MM.1S (cell line): ENCODE results near the gene FOXO1.

ENCODE experiments used
- DNase-seq: peaks from one replicate; pipeline ENCODE4 v3.0.0-alpha.2; 2015
- H2AFZ ChIP-seq: fragments of 300-600 bp; sonication (generic); 2 replicates; pipeline ENCODE4 v1.6.0; 2016; ENCODE audit warnings: antibody characterized with exemption, low read length
- H3F3A ChIP-seq: fragments of 300-600 bp; sonication (generic); 2 replicates; pipeline ENCODE4 v1.6.1; 2016; ENCODE audit warnings: mild to moderate bottlenecking, antibody characterized with exemption, low read length, moderate library complexity, mixed read lengths; ENCODE audit not compliant: insufficient read depth
- H3K27ac ChIP-seq: fragments of 300-600 bp; sonication (generic); 2 replicates; pipeline ENCODE4 v1.5.1; 2016; ENCODE audit warnings: mild to moderate bottlenecking, low read length
- H3K27me3 ChIP-seq: fragments of 300-600 bp; sonication (generic); replicated peaks from 2 replicates; pipeline ENCODE4 v1.6.0; 2016; ENCODE audit warnings: low read length; ENCODE audit not compliant: insufficient read depth
- H3K36me3 ChIP-seq: fragments of 300-600 bp; sonication (generic); replicated peaks from 2 replicates; pipeline ENCODE4 v1.6.1; 2016; ENCODE audit warnings: mild to moderate bottlenecking, low read length, mixed read lengths; ENCODE audit not compliant: insufficient read depth
- H3K4me1 ChIP-seq: fragments of 300-600 bp; sonication (generic); 2 replicates; pipeline ENCODE4 v1.6.1; 2016; ENCODE audit warnings: low read length, mixed read lengths
- H3K4me2 ChIP-seq: fragments of 300-600 bp; sonication (generic); 2 replicates; pipeline ENCODE4 v1.6.0; 2016; ENCODE audit warnings: low read depth, low read length
- H3K4me3 ChIP-seq: fragments of 300-600 bp; sonication (generic); 2 replicates; pipeline ENCODE4 v1.5.1; 2016; ENCODE audit warnings: low read length, mixed read lengths
- H3K79me2 ChIP-seq: fragments of 300-600 bp; sonication (generic); 2 replicates; pipeline ENCODE4 v1.6.1; 2016; ENCODE audit warnings: mixed run types, low read length, mixed read lengths
- H3K9ac ChIP-seq: fragments of 300-600 bp; sonication (generic); 2 replicates; pipeline ENCODE4 v1.6.1; 2016; ENCODE audit warnings: low read length, mixed read lengths
- H3K9me2 ChIP-seq: fragments of 300-600 bp; sonication (generic); replicated peaks from 2 replicates; pipeline ENCODE4 v1.6.1; 2016; ENCODE audit warnings: mild to moderate bottlenecking, low read length, mixed read lengths; ENCODE audit not compliant: insufficient read depth
- H3K9me3 ChIP-seq: fragments of 300-600 bp; sonication (generic); replicated peaks from 2 replicates; pipeline ENCODE4 v1.6.1; 2016; ENCODE audit warnings: mild to moderate bottlenecking, low read length, mixed read lengths; ENCODE audit not compliant: insufficient read depth
- H4K20me1 ChIP-seq: fragments of 300-600 bp; sonication (generic); 2 replicates; pipeline ENCODE4 v1.6.1; 2016; ENCODE audit warnings: mild to moderate bottlenecking, low read length, moderate library complexity, mixed read lengths; ENCODE audit not compliant: insufficient read depth
- EZH2 ChIP-seq: fragments of 300-600 bp; sonication (generic); optimal IDR thresholded peaks from 2 replicates; pipeline ENCODE3; 2017; ENCODE audit warnings: low read depth, mild to moderate bottlenecking, antibody characterized with exemption, low read length, mixed read lengths
- EZH2phosphoT487 ChIP-seq: fragments of 300-600 bp; sonication (generic); IDR thresholded peaks from 2 replicates; pipeline ENCODE4 v1.6.1; 2018; ENCODE audit warnings: antibody characterized with exemption, low read length
- TF ChIP-seq, protein P1 (sequence below): fragments of 300-600 bp; sonication (generic); IDR thresholded peaks from 2 replicates; pipeline ENCODE4 v1.5.1; 2016; ENCODE audit warnings: antibody characterized with exemption, low read length, mixed read lengths

FOXO1 gene

DNA sequence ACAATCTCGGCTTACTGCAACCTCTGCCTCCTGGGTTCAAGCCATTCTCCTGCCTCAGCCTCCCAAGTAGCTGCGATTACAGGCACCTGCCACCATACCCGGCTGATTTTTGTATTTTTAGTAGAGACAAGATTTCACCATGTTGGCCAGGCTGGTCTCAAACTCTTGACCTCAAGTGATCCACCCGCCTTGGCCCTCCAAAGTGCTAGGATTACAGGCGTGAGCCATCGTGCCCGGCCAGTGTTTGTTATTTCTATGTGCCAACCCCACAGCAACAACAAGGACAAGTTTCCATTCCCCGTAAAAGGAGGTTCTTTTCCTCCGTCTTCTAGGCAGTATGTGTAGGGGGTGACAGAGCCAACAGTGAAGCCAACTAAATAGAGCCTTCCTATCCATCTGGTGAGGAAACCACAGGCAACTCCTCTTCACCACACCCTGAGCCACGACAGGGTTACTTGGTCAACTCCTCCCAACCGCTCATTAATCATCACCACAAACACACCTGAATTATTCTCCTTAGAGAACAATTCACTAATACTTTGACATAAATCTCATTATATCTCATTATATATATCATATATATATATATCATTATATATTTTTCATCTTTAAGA is 25.5 kb downstream of the FOXO1 start:
- Histone ChIP-seq H3K9me2 (no peaks in the 10 kb centered on the region), H3K9ac (no peak overlapping the region), H3K4me3 (no peak overlapping the region), H3K4me2 (no peak overlapping the region), H3K27me3 (no peaks in the 10 kb centered on the region), H3K27ac (no peak overlapping the region), H3K4me1 (peaks cover 11% of the 10 kb centered on the region), H2AFZ (no peak overlapping the region), H3K79me2 (peaks cover 29% of the 10 kb centered on the region), H3K36me3 (no peaks in the 10 kb centered on the region), H3K9me3 (no peaks in the 10 kb centered on the region), H3F3A (peaks cover 5% of the 10 kb centered on the region; the same call in 1 of the 2 replicates), H4K20me1 (no peaks in the 10 kb centered on the region)
- no peak for DNase-seq
- TF ChIP-seq, protein P1, sequence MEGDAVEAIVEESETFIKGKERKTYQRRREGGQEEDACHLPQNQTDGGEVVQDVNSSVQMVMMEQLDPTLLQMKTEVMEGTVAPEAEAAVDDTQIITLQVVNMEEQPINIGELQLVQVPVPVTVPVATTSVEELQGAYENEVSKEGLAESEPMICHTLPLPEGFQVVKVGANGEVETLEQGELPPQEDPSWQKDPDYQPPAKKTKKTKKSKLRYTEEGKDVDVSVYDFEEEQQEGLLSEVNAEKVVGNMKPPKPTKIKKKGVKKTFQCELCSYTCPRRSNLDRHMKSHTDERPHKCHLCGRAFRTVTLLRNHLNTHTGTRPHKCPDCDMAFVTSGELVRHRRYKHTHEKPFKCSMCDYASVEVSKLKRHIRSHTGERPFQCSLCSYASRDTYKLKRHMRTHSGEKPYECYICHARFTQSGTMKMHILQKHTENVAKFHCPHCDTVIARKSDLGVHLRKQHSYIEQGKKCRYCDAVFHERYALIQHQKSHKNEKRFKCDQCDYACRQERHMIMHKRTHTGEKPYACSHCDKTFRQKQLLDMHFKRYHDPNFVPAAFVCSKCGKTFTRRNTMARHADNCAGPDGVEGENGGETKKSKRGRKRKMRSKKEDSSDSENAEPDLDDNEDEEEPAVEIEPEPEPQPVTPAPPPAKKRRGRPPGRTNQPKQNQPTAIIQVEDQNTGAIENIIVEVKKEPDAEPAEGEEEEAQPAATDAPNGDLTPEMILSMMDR: no peak
- TF ChIP-seq EZH2phosphoT487: no peak
- TF ChIP-seq EZH2: no peak

DNA sequence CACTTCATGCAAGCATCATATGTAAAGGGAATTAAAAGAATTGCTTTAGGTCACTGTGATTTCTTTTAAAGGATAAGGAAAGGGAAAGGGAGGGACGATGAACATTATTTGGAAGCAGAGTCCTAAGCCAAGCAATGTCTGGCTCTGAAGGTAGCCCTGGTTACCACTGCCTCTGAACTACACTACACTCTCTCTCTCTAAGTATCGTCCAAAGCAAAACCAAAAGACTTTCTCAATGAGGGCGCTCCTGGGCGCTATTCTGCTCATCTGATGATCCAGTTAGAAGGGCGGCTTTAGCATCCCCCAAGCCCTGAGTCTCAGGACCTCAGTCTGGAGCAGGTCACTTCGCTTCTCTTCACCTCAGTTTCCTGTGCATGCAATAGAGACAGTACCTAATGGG is 26.2 kb downstream of the FOXO1 start:
- H3K27ac ChIP-seq: no peak overlapping the region
- no peaks in the 10 kb centered on the region for H3K27me3 ChIP-seq
- no peaks in the 10 kb centered on the region for H3K36me3 ChIP-seq
- peaks cover 4% of the 10 kb centered on the region for H3K4me1 ChIP-seq
- H3K9me2 ChIP-seq: no peaks in the 10 kb centered on the region
- no peak overlapping the region for H2AFZ ChIP-seq
- no peak overlapping the region for H3K4me3 ChIP-seq
- TF ChIP-seq EZH2 (no peak), EZH2phosphoT487 (no peak)
- TF ChIP-seq, protein P1: no peak
- H3K9ac ChIP-seq: no peak overlapping the region
- H4K20me1 ChIP-seq: no peaks in the 10 kb centered on the region
- peaks cover 5% of the 10 kb centered on the region; the same call in 1 of the 2 replicates for H3F3A ChIP-seq
- no peak for DNase-seq
- H3K9me3 ChIP-seq: no peaks in the 10 kb centered on the region
- H3K79me2 ChIP-seq: peaks cover 29% of the 10 kb centered on the region
- no peak overlapping the region for H3K4me2 ChIP-seq

GRCh38 chr13:40639221-40639681 is 27.2 kb downstream of the FOXO1 start:
- Histone ChIP-seq H3K36me3 (no peaks in the 10 kb centered on the region), H3K9me2 (no peaks in the 10 kb centered on the region), H3F3A (no peaks in the 10 kb centered on the region), H3K4me1 (no peaks in the 10 kb centered on the region), H3K4me3 (no peak overlapping the region), H3K27me3 (no peaks in the 10 kb centered on the region), H3K4me2 (no peak overlapping the region), H3K9ac (no peak overlapping the region), H2AFZ (no peak overlapping the region), H3K27ac (no peak overlapping the region), H4K20me1 (no peaks in the 10 kb centered on the region), H3K9me3 (no peaks in the 10 kb centered on the region), H3K79me2 (peaks cover 26% of the 10 kb centered on the region)
- no peak for TF ChIP-seq EZH2phosphoT487
- TF ChIP-seq, protein P1: no peak
- TF ChIP-seq EZH2: no peak
- no peak for DNase-seq
